Liver (tissue), 9 donors: ENCODE data around the gene PRSS38. TPM values are rescaled to one million over a fixed set of nuclear protein-coding genes. Genes with fewer than 3 reads are reported as not detected.

Source experiments
- DNase-seq: peaks from one replicate; pipeline ENCODE4 v3.0.0-alpha.2; 2017; ENCODE audit warnings: low spot score
- H3K27ac ChIP-seq, 2 donors: one replicate each; pipeline ENCODE4 v1.7.0; 2013; ENCODE audit warnings: inconsistent platforms in 2 of 2, low read length in 2 of 2, control low read depth in 1 of 2, low read depth in 1 of 2, mild to moderate bottlenecking in 1 of 2
- H3K27me3 ChIP-seq, 4 donors: one replicate each; pipeline versions ENCODE4 v1.6.1 to v1.7.0; 2013; ENCODE audit warnings: low read length in 3 of 4, inconsistent platforms in 1 of 4, mild to moderate bottlenecking in 1 of 4, moderate library complexity in 1 of 4; ENCODE audit not compliant: control insufficient read depth in 4 of 4, insufficient read depth in 4 of 4
- H3K36me3 ChIP-seq, 4 donors: one replicate each; pipeline versions ENCODE4 v1.6.1 to v1.7.0; 2013; ENCODE audit warnings: low read length in 3 of 4, mild to moderate bottlenecking in 3 of 4, low read depth in 1 of 4, moderate library complexity in 1 of 4; ENCODE audit not compliant: control insufficient read depth in 4 of 4, insufficient read depth in 3 of 4
- H3K4me1 ChIP-seq, 4 donors: one replicate each; pipeline versions ENCODE4 v1.6.1 to v1.7.0; 2013; ENCODE audit warnings: low read length in 3 of 4, mild to moderate bottlenecking in 3 of 4, moderate library complexity in 1 of 4; ENCODE audit not compliant: control insufficient read depth in 4 of 4, insufficient read depth in 4 of 4
- H3K4me3 ChIP-seq, 3 donors: one replicate each; pipeline versions ENCODE4 v1.6.1 to v1.7.0; 2013; ENCODE audit warnings: low read length in 3 of 3, control low read depth in 1 of 3, low read depth in 1 of 3, mild to moderate bottlenecking in 1 of 3
- H3K9ac ChIP-seq, 2 donors: one replicate each; pipeline ENCODE4 v1.7.0; 2013; ENCODE audit warnings: low read length in 2 of 2, mild to moderate bottlenecking in 2 of 2, moderate library complexity in 2 of 2, control low read depth in 1 of 2, low read depth in 1 of 2
- H3K9me3 ChIP-seq, 4 donors: one replicate each; pipeline versions ENCODE4 v1.6.1 to v1.7.0; 2013; ENCODE audit warnings: low read length in 3 of 4; ENCODE audit not compliant: control insufficient read depth in 4 of 4
- CTCF ChIP-seq: fragments of 150-350 bp; IDR thresholded peaks from 2 replicates; pipeline ENCODE4 v1.5.1; 2017; ENCODE audit warnings: improper control_type of control experiment, low read depth, low read length; ENCODE audit not compliant: missing input control
- FOXA1 ChIP-seq: IDR thresholded peaks from 2 replicates; pipeline ENCODE4 v1.6.1; 2016; ENCODE audit warnings: antibody characterized with exemption
- FOXA2 ChIP-seq: IDR thresholded peaks from 2 replicates; pipeline ENCODE4 v1.6.1; 2016; ENCODE audit warnings: antibody characterized with exemption
- GABPA ChIP-seq, 2 donors: IDR thresholded peaks in 1 of 2; conservative IDR thresholded peaks in 1 of 2; 2 replicates each; pipeline ENCODE4 v1.6.1; 2016; ENCODE audit warnings: antibody characterized with exemption in 2 of 2, mild to moderate bottlenecking in 1 of 2, moderate library complexity in 1 of 2
- HNF4A ChIP-seq, 2 donors: conservative IDR thresholded peaks; 2 replicates each; pipeline ENCODE4 v1.6.1; 2016; ENCODE audit warnings: antibody characterized with exemption in 2 of 2, mild to moderate bottlenecking in 2 of 2
- JUND ChIP-seq, 2 donors: IDR thresholded peaks; 2 replicates each; pipeline ENCODE4 v1.6.1; 2016; ENCODE audit warnings: antibody characterized with exemption in 2 of 2
- NR2F2 ChIP-seq: IDR thresholded peaks from 2 replicates; pipeline ENCODE4 v1.6.1; 2016; ENCODE audit warnings: antibody characterized with exemption
- RAD21 ChIP-seq, 2 donors: IDR thresholded peaks; 2 replicates each; pipeline ENCODE4 v1.6.1; 2016; ENCODE audit warnings: antibody characterized with exemption in 2 of 2, mild to moderate bottlenecking in 2 of 2
- RXRA ChIP-seq, 2 donors: IDR thresholded peaks; 2 replicates each; pipeline ENCODE4 v1.6.1; 2017 to 2018; ENCODE audit warnings: antibody characterized with exemption in 2 of 2, mild to moderate bottlenecking in 1 of 2
- YY1 ChIP-seq: IDR thresholded peaks from 2 replicates; pipeline ENCODE4 v1.6.1; 2016; ENCODE audit warnings: antibody characterized with exemption, mild to moderate bottlenecking
- WGBS: extraction: QIAGEN DNeasy Blood & Tissue Kit; methylation state at CpG from one replicate; pipeline ENCODE4 v1.1.7; 2013; 5-methylcytosine and 5-hydroxymethylcytosine counted together
- polyA plus RNA-seq, 2 donors: library from polyadenylated mRNA; stranded (reverse) in 1 of 2; unstranded in 1 of 2; fragments of 200-250 nt in 1 of 2; fragments of >200 nt in 1 of 2; fragmentation: Nextera tagmentation in 1 of 2; extraction: Ambion mirVana in 1 of 2; gene quantifications; one replicate each; pipeline versions ENCODE4 v1.2.1 to v1.2.3, GENCODE V29; 2013 to 2015
- total RNA-seq, 2 donors: library from RNA; depleted of rRNA; stranded (reverse); fragments of >200 nt; gene quantifications; one replicate each; pipeline ENCODE4 v1.2.3, GENCODE V29; 2014
- TF ChIP-seq, protein P1 (sequence below): IDR thresholded peaks from 2 replicates; pipeline ENCODE4 v1.6.1; 2016; ENCODE audit warnings: antibody characterized with exemption
- TF ChIP-seq, protein P2 (sequence below): IDR thresholded peaks from 2 replicates; pipeline ENCODE4 v1.6.1; 2016; ENCODE audit warnings: antibody characterized with exemption, mild to moderate bottlenecking
- TF ChIP-seq, protein P3 (sequence below): IDR thresholded peaks from 2 replicates; pipeline ENCODE4 v1.6.1; 2016; ENCODE audit warnings: antibody characterized with exemption
- donor health status: healthy.
- donor health status: healthy.
- donor health status: healthy.
- donor health status: healthy.
- donor health status: healthy.

Gene PRSS38
- total and polyA plus RNA-seq, 4 donors = not detected

GRCh38 chr1:227856147-227856858 lies 40.8 kb downstream of the PRSS38 start:
- H3K4me3 ChIP-seq = no peak overlapping the region
- DNase-seq = no peak
- H3K36me3 ChIP-seq = no peaks in the 10 kb centered on the region
- H3K27ac ChIP-seq = no peak overlapping the region
- H3K27me3 ChIP-seq = peaks cover 0 to 15% (median under 1%) of the 10 kb centered on the region in 4 donors
- 88% methylated on average over 7 of the region's 7 CpGs for WGBS
- no peak overlapping the region for H3K9ac ChIP-seq
- no peaks in the 10 kb centered on the region for H3K4me1 ChIP-seq
- TF ChIP-seq FOXA2 (no peak), CTCF (no peak), JUND (IDR thresholded peaks at IDR 0.05) (no peak), HNF4A (conservative IDR thresholded peaks at IDR 0.05) (no peak), GABPA (IDR thresholded peaks at IDR 0.05 in 1 of 2, conservative IDR thresholded peaks at IDR 0.05 in 1 of 2) (no peak), FOXA1 (no peak), YY1 (no peak), RXRA (IDR thresholded peaks at IDR 0.05) (no peak), RAD21 (IDR thresholded peaks at IDR 0.05) (no peak), NR2F2 (no peak)
- TF ChIP-seq, protein P1, sequence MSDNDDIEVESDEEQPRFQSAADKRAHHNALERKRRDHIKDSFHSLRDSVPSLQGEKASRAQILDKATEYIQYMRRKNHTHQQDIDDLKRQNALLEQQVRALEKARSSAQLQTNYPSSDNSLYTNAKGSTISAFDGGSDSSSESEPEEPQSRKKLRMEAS = no peak
- TF ChIP-seq, protein P2, sequence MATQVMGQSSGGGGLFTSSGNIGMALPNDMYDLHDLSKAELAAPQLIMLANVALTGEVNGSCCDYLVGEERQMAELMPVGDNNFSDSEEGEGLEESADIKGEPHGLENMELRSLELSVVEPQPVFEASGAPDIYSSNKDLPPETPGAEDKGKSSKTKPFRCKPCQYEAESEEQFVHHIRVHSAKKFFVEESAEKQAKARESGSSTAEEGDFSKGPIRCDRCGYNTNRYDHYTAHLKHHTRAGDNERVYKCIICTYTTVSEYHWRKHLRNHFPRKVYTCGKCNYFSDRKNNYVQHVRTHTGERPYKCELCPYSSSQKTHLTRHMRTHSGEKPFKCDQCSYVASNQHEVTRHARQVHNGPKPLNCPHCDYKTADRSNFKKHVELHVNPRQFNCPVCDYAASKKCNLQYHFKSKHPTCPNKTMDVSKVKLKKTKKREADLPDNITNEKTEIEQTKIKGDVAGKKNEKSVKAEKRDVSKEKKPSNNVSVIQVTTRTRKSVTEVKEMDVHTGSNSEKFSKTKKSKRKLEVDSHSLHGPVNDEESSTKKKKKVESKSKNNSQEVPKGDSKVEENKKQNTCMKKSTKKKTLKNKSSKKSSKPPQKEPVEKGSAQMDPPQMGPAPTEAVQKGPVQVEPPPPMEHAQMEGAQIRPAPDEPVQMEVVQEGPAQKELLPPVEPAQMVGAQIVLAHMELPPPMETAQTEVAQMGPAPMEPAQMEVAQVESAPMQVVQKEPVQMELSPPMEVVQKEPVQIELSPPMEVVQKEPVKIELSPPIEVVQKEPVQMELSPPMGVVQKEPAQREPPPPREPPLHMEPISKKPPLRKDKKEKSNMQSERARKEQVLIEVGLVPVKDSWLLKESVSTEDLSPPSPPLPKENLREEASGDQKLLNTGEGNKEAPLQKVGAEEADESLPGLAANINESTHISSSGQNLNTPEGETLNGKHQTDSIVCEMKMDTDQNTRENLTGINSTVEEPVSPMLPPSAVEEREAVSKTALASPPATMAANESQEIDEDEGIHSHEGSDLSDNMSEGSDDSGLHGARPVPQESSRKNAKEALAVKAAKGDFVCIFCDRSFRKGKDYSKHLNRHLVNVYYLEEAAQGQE = no peak
- TF ChIP-seq, protein P3, sequence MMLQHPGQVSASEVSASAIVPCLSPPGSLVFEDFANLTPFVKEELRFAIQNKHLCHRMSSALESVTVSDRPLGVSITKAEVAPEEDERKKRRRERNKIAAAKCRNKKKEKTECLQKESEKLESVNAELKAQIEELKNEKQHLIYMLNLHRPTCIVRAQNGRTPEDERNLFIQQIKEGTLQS = no peak
- no peaks in the 10 kb centered on the region for H3K9me3 ChIP-seq

GRCh38 chr1:227864882-227865281 lies 49.4 kb downstream of the PRSS38 start:
- Histone ChIP-seq H3K27me3 (peaks cover 0 to 5% (median 0%) of the 10 kb centered on the region in 4 donors), H3K9me3 (peaks cover 0 to 14% (median 7%) of the 10 kb centered on the region in 4 donors), H3K27ac (no peak overlapping the region), H3K9ac (no peak overlapping the region), H3K36me3 (no peaks in the 10 kb centered on the region), H3K4me3 (no peak overlapping the region), H3K4me1 (no peaks in the 10 kb centered on the region)
- no peak for TF ChIP-seq FOXA2
- TF ChIP-seq, protein P2 = no peak
- no peak for DNase-seq
